Lower leg skin (tissue), 4 donors: ENCODE data around the gene SELENOV. TPM values are rescaled to one million over a fixed set of nuclear protein-coding genes. Genes with fewer than 3 reads are reported as not detected.

Experiments
- DNase-seq, 2 donors: peaks; one replicate each; pipeline ENCODE4 v3.0.0-alpha.2; 2019; ENCODE audit warnings: low spot score in 2 of 2
- H3K4me3 ChIP-seq: fragments of 200-600 bp; sonication (generic); 2 replicates; pipeline ENCODE4 v1.5.1; 2017; ENCODE audit warnings: mild to moderate bottlenecking, low read depth; ENCODE audit not compliant: poor library complexity, severe bottlenecking
- CTCF ChIP-seq, 3 donors: fragments of 450-650 bp; IDR thresholded peaks; one replicate each; pipeline ENCODE4 v1.5.1; 2016; ENCODE audit warnings: antibody characterized with exemption in 3 of 3, mild to moderate bottlenecking in 3 of 3, moderate library complexity in 2 of 3
- POLR2A ChIP-seq, 2 donors: fragments of 450-650 bp; IDR thresholded peaks; one replicate each; pipeline ENCODE4 v1.6.1; 2016 to 2017; ENCODE audit warnings: antibody characterized with exemption in 2 of 2, mild to moderate bottlenecking in 1 of 2, moderate library complexity in 1 of 2
- WGBS, 2 donors: methylation state at CpG; one replicate each; pipeline ENCODE4 v1.1.5; 2018; 5-methylcytosine and 5-hydroxymethylcytosine counted together
- intact Hi-C: fragments of 100-400 bp; cut with DNase I; formaldehyde crosslinking; loops from one replicate; pipeline ENCODE4 v1.15.0; 2023; ENCODE audit warnings: low total_unique reads
- total RNA-seq, 4 donors: library from RNA; depleted of rRNA; stranded (reverse); fragments of >200 nt; gene quantifications; one replicate each; pipeline ENCODE4 v1.1.0, GENCODE V29; 2016

The SELENOV gene
- total RNA-seq, 4 donors from 2014 or later = not detected

- DNase-seq = no peak
- H3K4me3 ChIP-seq = no peak overlapping the region
- intact Hi-C loops = no loop called here
- TF ChIP-seq POLR2A (IDR thresholded peaks at IDR 0.05) = no peak
- no peak for TF ChIP-seq CTCF (IDR thresholded peaks at IDR 0.05)
- WGBS, 2 donors = 73 to 77% methylated on average over 7 of the region's 7 CpGs
Observed at GRCh38 chr19:39544226-39544903, 29.4 kb downstream of the SELENOV start.

DNA sequence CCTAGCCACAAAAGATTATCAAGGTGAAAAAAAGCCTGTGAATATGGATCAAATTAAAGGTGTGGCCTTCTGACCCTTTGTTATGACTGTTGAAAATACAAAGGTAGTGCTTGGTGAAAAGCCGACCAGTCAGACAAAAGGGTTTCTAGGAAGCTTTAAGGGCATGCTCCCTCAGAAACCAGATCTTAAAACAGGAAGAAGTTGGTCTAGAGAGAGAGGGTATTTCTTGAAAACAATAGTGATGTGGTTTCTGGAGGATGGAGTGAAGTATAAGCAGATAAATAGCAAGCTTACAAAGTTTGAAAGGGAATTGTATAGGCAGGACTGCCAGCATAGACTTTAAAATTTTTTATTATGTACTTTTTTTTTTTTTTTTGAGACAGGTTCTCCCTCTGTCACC, 30.0 kb downstream of the SELENOV start:
- 57 to 72% methylated on average over 1 of the region's 1 CpG for WGBS, 2 donors
- no peak for DNase-seq
- no peak overlapping the region for H3K4me3 ChIP-seq
- intact Hi-C loops = no loop called here
- no peak for TF ChIP-seq POLR2A (IDR thresholded peaks at IDR 0.05)
- TF ChIP-seq CTCF (IDR thresholded peaks at IDR 0.05) = no peak

- DNase-seq = no peak
- WGBS, 2 donors = 41 to 44% methylated on average over 8 of the region's 8 CpGs
- TF ChIP-seq POLR2A (IDR thresholded peaks at IDR 0.05) (no peak), CTCF (IDR thresholded peaks at IDR 0.05) (no peak)
- intact Hi-C loops = no loop called here
- H3K4me3 ChIP-seq = no peak overlapping the region
Observed at GRCh38 chr19:39546599-39546998, 31.7 kb downstream of the SELENOV start.

DNA sequence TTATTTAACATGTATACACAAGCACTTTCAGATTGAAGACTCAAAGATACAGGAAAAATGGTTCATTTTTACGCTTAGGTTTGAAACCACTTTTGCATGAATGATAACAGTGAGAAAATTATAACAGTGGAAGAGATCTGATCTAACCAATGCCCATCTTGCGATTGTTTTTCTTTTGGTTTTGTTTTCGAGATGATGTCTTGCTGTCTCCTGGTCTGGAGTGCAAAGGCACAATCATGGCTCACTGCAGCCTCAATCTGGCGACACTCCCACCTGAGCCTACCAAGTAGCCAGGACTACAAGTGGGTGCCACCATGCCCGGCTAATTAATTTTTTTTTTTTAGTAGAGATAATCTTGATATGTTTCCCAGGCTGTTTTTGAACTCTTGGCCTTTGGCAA, 35.3 kb downstream of the SELENOV start:
- intact Hi-C loops = no loop called here
- DNase-seq = no peak
- TF ChIP-seq POLR2A (IDR thresholded peaks at IDR 0.05) (no peak), CTCF (IDR thresholded peaks at IDR 0.05) (no peak)
- H3K4me3 ChIP-seq = no peak overlapping the region
- WGBS, 2 donors = 77 to 86% methylated on average over 5 of the region's 5 CpGs

DNA sequence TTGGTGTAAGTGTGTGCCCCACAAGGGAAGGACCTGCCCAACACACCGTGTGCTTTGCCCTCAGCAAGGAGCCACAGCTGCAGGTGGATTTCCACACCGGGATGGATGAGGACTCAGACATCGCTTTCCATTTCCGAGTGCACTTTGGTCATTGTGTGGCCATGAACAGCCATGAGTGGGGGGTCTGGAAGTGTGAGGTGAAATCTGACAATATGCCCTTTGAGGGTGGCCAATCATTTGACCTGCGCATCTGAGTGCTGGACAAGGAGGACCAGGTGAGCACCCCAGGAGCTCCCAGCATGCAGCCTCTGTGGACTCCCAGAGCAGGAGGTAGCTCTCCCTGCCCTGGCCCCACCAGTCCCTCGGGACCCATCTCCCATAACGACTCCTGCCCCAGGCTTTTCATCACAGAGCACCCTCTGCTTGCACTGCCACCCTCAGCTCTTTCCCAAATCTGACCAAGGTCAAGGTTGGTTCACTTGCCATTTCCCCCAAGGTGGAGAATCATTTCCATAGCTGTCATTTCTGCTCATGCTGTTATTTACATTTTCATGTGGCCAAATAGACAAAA, 38.2 kb downstream of the SELENOV start:
- 63% methylated on average over 7 of the region's 7 CpGs for WGBS, 2 donors
- H3K4me3 ChIP-seq = no peak overlapping the region
- intact Hi-C loops = no loop called here
- DNase-seq = no peak
- TF ChIP-seq CTCF (IDR thresholded peaks at IDR 0.05) (no peak), POLR2A (IDR thresholded peaks at IDR 0.05) (no peak)
